Prostate gland (tissue), 2 donors: ENCODE results near the gene NOXO1. TPM values are rescaled to one million over a fixed set of nuclear protein-coding genes. Genes with fewer than 3 reads are reported as not detected.
A peak's percentile ranks its signal among the peaks of the same experiment; 100 is the strongest.

Source experiments
- DNase-seq: peaks from one replicate; pipeline ENCODE4 v3.0.0-alpha.2; 2019; ENCODE audit warnings: low spot score
- H3K27ac ChIP-seq, 2 donors: fragments of 200-600 bp; sonication (generic); 2 replicates each; pipeline ENCODE4 v1.5.1; 2017 to 2019
- H3K27me3 ChIP-seq: fragments of 200-600 bp; sonication (generic); replicated peaks from 2 replicates; pipeline ENCODE4 v1.5.1; 2019; ENCODE audit not compliant: insufficient read depth
- H3K36me3 ChIP-seq, 2 donors: fragments of 200-600 bp; sonication (generic); 1 replicate in 1 of 2; 2 replicates in 1 of 2; pipeline versions ENCODE4 v1.5.1 to v1.8.1; 2017 to 2019
- H3K4me1 ChIP-seq: fragments of 200-600 bp; sonication (generic); replicated peaks from 2 replicates; pipeline ENCODE4 v1.5.1; 2019
- H3K4me3 ChIP-seq, 2 donors: fragments of 200-600 bp; sonication (generic); 2 replicates each; pipeline ENCODE4 v1.5.1; 2017 to 2019
- H3K9me3 ChIP-seq: fragments of 200-600 bp; sonication (generic); 2 replicates; pipeline ENCODE4 v1.5.1; 2017
- POLR2A ChIP-seq: fragments of 450-650 bp; IDR thresholded peaks from one replicate; pipeline ENCODE4 v1.6.1; 2016; ENCODE audit warnings: antibody characterized with exemption, mild to moderate bottlenecking
- POLR2AphosphoS5 ChIP-seq: sonication (generic); formaldehyde crosslinking; IDR thresholded peaks from one replicate; pipeline ENCODE4 v1.6.1; 2017; ENCODE audit warnings: antibody characterized with exemption
- WGBS: methylation state at CpG from one replicate; pipeline ENCODE4 v1.1.5; 2018; 5-methylcytosine and 5-hydroxymethylcytosine counted together
- intact Hi-C: fragments of 100-400 bp; cut with DNase I; formaldehyde crosslinking; loops from one replicate; pipeline ENCODE4 v1.14.2; 2022
- total RNA-seq, 2 donors: library from RNA; depleted of rRNA; stranded (reverse); fragments of >200 nt; gene quantifications; one replicate each; pipeline ENCODE4 v1.1.0, GENCODE V29; 2016
- TF ChIP-seq, protein P1 (sequence below), 4 experiments: fragments of 200-600 bp in 2 of 4; fragments of 450-650 bp in 2 of 4; sonication (generic) in 2 of 4; IDR thresholded peaks; 1 replicate in 3 of 4; 2 replicates in 1 of 4; pipeline ENCODE4 v1.5.1; 2016 to 2019; ENCODE audit warnings: antibody characterized with exemption in 4 of 4, mild to moderate bottlenecking in 2 of 4, moderate library complexity in 2 of 4

NOXO1 gene
- total RNA-seq, 2 donors from 2014 or later = 0.32 to 5.0 TPM

DNA sequence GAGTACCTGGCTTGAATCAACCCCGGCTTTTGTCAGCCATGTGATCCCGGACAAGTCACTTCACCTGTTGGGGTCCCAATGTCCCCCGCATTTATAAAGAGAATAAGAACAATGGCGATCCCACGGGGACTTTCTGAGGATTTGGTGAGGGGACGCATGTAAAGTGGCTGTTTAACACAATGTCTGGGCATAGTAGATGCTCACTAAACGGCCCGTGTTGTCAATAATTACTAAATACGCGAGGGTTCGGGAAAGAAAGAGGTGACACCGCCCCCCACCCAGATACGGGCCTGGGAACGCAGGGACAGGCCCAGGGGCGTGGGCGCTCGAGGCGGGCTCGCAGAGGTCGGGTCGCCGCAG lies 10.3 kb upstream of the NOXO1 start:
- Histone ChIP-seq H3K27me3 (no peaks in the 10 kb centered on the region), H3K9me3 (no peaks in the 10 kb centered on the region), H3K27ac (no peak overlapping the region), H3K4me1 (peaks cover 6% of the 10 kb centered on the region), H3K4me3 (peak overlapping the region in 1 of 2 donors; percentile 28), H3K36me3 (peaks cover 0 to under 1% of the 10 kb centered on the region in 2 donors)
- TF ChIP-seq POLR2AphosphoS5 = no peak
- no peak for TF ChIP-seq POLR2A
- TF ChIP-seq, protein P1, sequence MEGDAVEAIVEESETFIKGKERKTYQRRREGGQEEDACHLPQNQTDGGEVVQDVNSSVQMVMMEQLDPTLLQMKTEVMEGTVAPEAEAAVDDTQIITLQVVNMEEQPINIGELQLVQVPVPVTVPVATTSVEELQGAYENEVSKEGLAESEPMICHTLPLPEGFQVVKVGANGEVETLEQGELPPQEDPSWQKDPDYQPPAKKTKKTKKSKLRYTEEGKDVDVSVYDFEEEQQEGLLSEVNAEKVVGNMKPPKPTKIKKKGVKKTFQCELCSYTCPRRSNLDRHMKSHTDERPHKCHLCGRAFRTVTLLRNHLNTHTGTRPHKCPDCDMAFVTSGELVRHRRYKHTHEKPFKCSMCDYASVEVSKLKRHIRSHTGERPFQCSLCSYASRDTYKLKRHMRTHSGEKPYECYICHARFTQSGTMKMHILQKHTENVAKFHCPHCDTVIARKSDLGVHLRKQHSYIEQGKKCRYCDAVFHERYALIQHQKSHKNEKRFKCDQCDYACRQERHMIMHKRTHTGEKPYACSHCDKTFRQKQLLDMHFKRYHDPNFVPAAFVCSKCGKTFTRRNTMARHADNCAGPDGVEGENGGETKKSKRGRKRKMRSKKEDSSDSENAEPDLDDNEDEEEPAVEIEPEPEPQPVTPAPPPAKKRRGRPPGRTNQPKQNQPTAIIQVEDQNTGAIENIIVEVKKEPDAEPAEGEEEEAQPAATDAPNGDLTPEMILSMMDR (IDR thresholded peaks at IDR 0.05) = no peak
- no peak for DNase-seq
- 16% methylated on average over 14 of the region's 22 CpGs for WGBS
- intact Hi-C loops = no loop called here

- 8% methylated on average over 18 of the region's 18 CpGs for whole genome bisulfite sequencing
- Histone ChIP-seq H3K27me3 (no peaks in the 10 kb centered on the region), H3K4me3 (no peak overlapping the region), H3K36me3 (peaks cover 0 to 5% of the 10 kb centered on the region in 2 donors), H3K4me1 (peaks cover 6% of the 10 kb centered on the region), H3K27ac (no peak overlapping the region), H3K9me3 (no peaks in the 10 kb centered on the region)
- no peak for DNase-seq
- TF ChIP-seq POLR2AphosphoS5 (no peak), POLR2A (no peak)
- TF ChIP-seq, protein P1 (IDR thresholded peaks at IDR 0.05) = no peak
- intact Hi-C loops = no loop called here
Measured at GRCh38 chr16:1991135-1991551, 9.9 kb upstream of the NOXO1 start.

GRCh38 chr16:1990351-1991134 lies 9.3 kb upstream of the NOXO1 start:
- TF ChIP-seq POLR2A (no peak), POLR2AphosphoS5 (no peak)
- TF ChIP-seq, protein P1 (IDR thresholded peaks at IDR 0.05) = no peak
- DNase-seq = no peak
- WGBS = 5% methylated on average over 39 of the region's 50 CpGs
- Histone ChIP-seq H3K4me3 (peak overlapping the region in 1 of 2 donors; percentile 7), H3K36me3 (peaks cover 0 to 10% of the 10 kb centered on the region in 2 donors), H3K4me1 (peaks cover 6% of the 10 kb centered on the region), H3K27ac (no peak overlapping the region), H3K9me3 (no peaks in the 10 kb centered on the region), H3K27me3 (no peaks in the 10 kb centered on the region)
- intact Hi-C loops = no loop called here

GRCh38 chr16:1990101-1990350 lies 8.8 kb upstream of the NOXO1 start:
- H3K27me3 ChIP-seq = no peaks in the 10 kb centered on the region
- TF ChIP-seq, protein P1 (IDR thresholded peaks at IDR 0.05) = no peak
- TF ChIP-seq POLR2AphosphoS5 (no peak), POLR2A (no peak)

More at GRCh38 chr16:1990101-1990350, 8.8 kb upstream of the NOXO1 start:
- Histone ChIP-seq H3K27ac (no peak overlapping the region), H3K4me1 (peaks cover 6% of the 10 kb centered on the region), H3K36me3 (peaks cover 0 to 10% of the 10 kb centered on the region in 2 donors), H3K4me3 (peak overlapping the region in 1 of 2 donors; percentile 7), H3K9me3 (no peaks in the 10 kb centered on the region)
- no CpG with 5 or more reads among the region's 25 CpGs for WGBS
- intact Hi-C loops = no loop called here
- DNase-seq = no peak
